ENCODE measurements around the gene EFS.
"Not testable (repeated sequence)": the region's sequence is repeated elsewhere in the genome, so short reads cannot be mapped to it uniquely, and the experiment has no call there.

EFS gene
- 0 reads per million in 2 donors for total RNA-seq

- no peak for DNase-seq
Observed at GRCh38 chr14:23365036-23365731, at the start of gene EFS. Gene EFS, minus strand, starts transcription at chr14:23365172. Its CDS starts 147 bp downstream, at chr14:23365025.

GRCh38 chr14:23414254-23414653, 49.3 kb upstream of the EFS start:
- DNase-seq: no peak

- DNase-seq: no peak
Observed at GRCh38 chr14:23413681-23414080, 48.7 kb upstream of the EFS start.

- no peak for DNase-seq
Observed at GRCh38 chr14:23411563-23412525, 46.9 kb upstream of the EFS start.

- DNase-seq: no peak
Observed at GRCh38 chr14:23409966-23410635, 45.1 kb upstream of the EFS start.

- DNase-seq: no peak
Observed at GRCh38 chr14:23409475-23409874, 44.5 kb upstream of the EFS start.

- no peak for DNase-seq
Observed at GRCh38 chr14:23408307-23408630, 43.3 kb upstream of the EFS start.

- DNase-seq: no peak
Observed at GRCh38 chr14:23407516-23408306, 42.7 kb upstream of the EFS start, which contains the start of gene MYH6. Gene MYH6, minus strand, starts transcription at chr14:23408273. Its CDS starts 1,050 bp downstream, at chr14:23407223.

GRCh38 chr14:23406725-23407355, 41.9 kb upstream of the EFS start:
- no peak for DNase-seq

GRCh38 chr14:23406244-23406643, 41.3 kb upstream of the EFS start:
- no peak for DNase-seq

- no peak for DNase-seq
Observed at GRCh38 chr14:23405516-23406025, 40.6 kb upstream of the EFS start.

GRCh38 chr14:23405096-23405495, 40.1 kb upstream of the EFS start:
- no peak for DNase-seq

GRCh38 chr14:23404331-23404900, 39.4 kb upstream of the EFS start:
- no peak for DNase-seq

- no peak for DNase-seq
Observed at GRCh38 chr14:23403908-23404307, 38.9 kb upstream of the EFS start.

GRCh38 chr14:23403139-23403438, 38.1 kb upstream of the EFS start:
- DNase-seq: no peak

GRCh38 chr14:23402296-23403138, 37.5 kb upstream of the EFS start:
- DNase-seq: no peak

GRCh38 chr14:23401291-23401690, 36.3 kb upstream of the EFS start:
- no peak for DNase-seq

- not testable (repeated sequence) for DNase-seq
Observed at GRCh38 chr14:23400496-23401149, 35.7 kb upstream of the EFS start.

GRCh38 chr14:23399591-23399990, 34.6 kb upstream of the EFS start:
- DNase-seq: no peak

GRCh38 chr14:23399136-23399535, 34.2 kb upstream of the EFS start:
- DNase-seq: no peak

All from T-helper 9 cell (primary cell).